ENCODE results near the gene SNX2. TPM values are rescaled to one million over a fixed set of nuclear protein-coding genes. Genes with fewer than 3 reads are reported as not detected.

SNX2 gene
- total and polyA plus RNA-seq, 4 experiments from 2014 or later = 57.3 to 93.2 (median 72.7) TPM

GRCh38 chr5:122780296-122780695 is 5.4 kb downstream of the SNX2 start:
- no peak for DNase-seq
- peaks cover 13 to 15% of the 10 kb centered on the region in 2 donors for H3K36me3 Mint-ChIP-seq
- H3K9me3 Mint-ChIP-seq = peaks cover 0 to 6% (median 0%) of the 10 kb centered on the region in 8 donors
- H3K4me1 Mint-ChIP-seq = peaks cover 39 to 81% (median 58%) of the 10 kb centered on the region in 4 donors
- ChIA-PET POLR2A (ENCODE audit: partially characterized antibody) (no interaction called here), CTCF (ENCODE audit: partially characterized antibody) (no interaction called here)
- peak overlapping the region in 1 of 8 donors; percentile 17 for H3K4me3 Mint-ChIP-seq
- intact Hi-C loops (cut with micrococcal nuclease) = no loop called here
- no peak overlapping the region for H3K4me3 ChIP-seq (ENCODE audit: low read length in 2 of 2)
- H3K4me1 ChIP-seq (ENCODE audit: insufficient read depth, low read length) = peaks cover 50% of the 10 kb centered on the region
- no peaks in the 10 kb centered on the region for H3K27me3 ChIP-seq (ENCODE audit: insufficient read depth, low read length)
- no peak overlapping the region for H3K27ac ChIP-seq (ENCODE audit: low read depth, low read length)
- no peaks in the 10 kb centered on the region for H3K9me3 ChIP-seq (ENCODE audit: control insufficient read depth in 1 of 2, low read length in 2 of 2)
- H3K27ac Mint-ChIP-seq = no peak overlapping the region
- H3K36me3 ChIP-seq (ENCODE audit: insufficient read depth, low read length) = no peaks in the 10 kb centered on the region
- no peaks in the 10 kb centered on the region for H3K27me3 Mint-ChIP-seq

- Mint-ChIP-seq H3K4me3 (no peak overlapping the region), H3K4me1 (peaks cover 32 to 70% (median 54%) of the 10 kb centered on the region in 4 donors), H3K27ac (no peak overlapping the region), H3K36me3 (peaks cover 9 to 25% of the 10 kb centered on the region in 2 donors), H3K9me3 (peaks cover 0 to 11% (median 4%) of the 10 kb centered on the region in 8 donors), H3K27me3 (no peaks in the 10 kb centered on the region)
- Histone ChIP-seq H3K4me1 (ENCODE audit: insufficient read depth, low read length) (peaks cover 40% of the 10 kb centered on the region), H3K27me3 (ENCODE audit: insufficient read depth, low read length) (no peaks in the 10 kb centered on the region), H3K27ac (ENCODE audit: low read depth, low read length) (no peak overlapping the region), H3K36me3 (ENCODE audit: insufficient read depth, low read length) (no peaks in the 10 kb centered on the region), H3K9me3 (ENCODE audit: control insufficient read depth in 1 of 2, low read length in 2 of 2) (no peaks in the 10 kb centered on the region), H3K4me3 (ENCODE audit: low read length in 2 of 2) (no peak overlapping the region)
- intact Hi-C loops (cut with micrococcal nuclease) = no loop called here
- ChIA-PET CTCF (ENCODE audit: partially characterized antibody) (no interaction called here), POLR2A (ENCODE audit: partially characterized antibody) (no interaction called here)
- no peak for DNase-seq
These were observed 6.6 kb downstream of the SNX2 start for GRCh38 chr5:122781465-122781864.

- Mint-ChIP-seq H3K4me3 (peak overlapping the region in 1 of 8 donors; percentile 44), H3K27me3 (no peaks in the 10 kb centered on the region), H3K27ac (no peak overlapping the region), H3K36me3 (peaks cover 33 to 42% of the 10 kb centered on the region in 2 donors), H3K9me3 (peaks cover 0 to 13% (median 9%) of the 10 kb centered on the region in 8 donors), H3K4me1 (peaks cover 22 to 54% (median 42%) of the 10 kb centered on the region in 4 donors)
- DNase-seq = no peak
- ChIA-PET POLR2A (ENCODE audit: partially characterized antibody) (interaction anchor here (1.5 kb wide), 1 partner anchor 9 kb away, joined by 4 read pairs; no protein-coding TSS in a partner anchor), CTCF (ENCODE audit: partially characterized antibody) (interaction anchor here (1.8 kb wide), 1 partner anchor 11 kb away, joined by 5 read pairs; the partner anchor contains the start of gene SNX2)
- Histone ChIP-seq H3K27ac (ENCODE audit: low read depth, low read length) (no peak overlapping the region), H3K36me3 (ENCODE audit: insufficient read depth, low read length) (no peaks in the 10 kb centered on the region), H3K9me3 (ENCODE audit: control insufficient read depth in 1 of 2, low read length in 2 of 2) (no peaks in the 10 kb centered on the region), H3K4me3 (ENCODE audit: low read length in 2 of 2) (no peak overlapping the region), H3K27me3 (ENCODE audit: insufficient read depth, low read length) (no peaks in the 10 kb centered on the region), H3K4me1 (ENCODE audit: insufficient read depth, low read length) (peaks cover 11% of the 10 kb centered on the region)
- intact Hi-C loops (cut with micrococcal nuclease) = no loop called here
These were observed 10.4 kb downstream of the SNX2 start for GRCh38 chr5:122785294-122785693.

- intact Hi-C loops (cut with micrococcal nuclease) = no loop called here
- H3K4me3 ChIP-seq (ENCODE audit: low read length in 2 of 2) = no peak overlapping the region
- no peaks in the 10 kb centered on the region for H3K36me3 ChIP-seq (ENCODE audit: insufficient read depth, low read length)
- H3K9me3 Mint-ChIP-seq = peaks cover 0 to 13% (median 9%) of the 10 kb centered on the region in 8 donors
- H3K27ac Mint-ChIP-seq = no peak overlapping the region
- POLR2A ChIA-PET (ENCODE audit: partially characterized antibody) = no interaction called here
- peaks cover 7% of the 10 kb centered on the region for H3K4me1 ChIP-seq (ENCODE audit: insufficient read depth, low read length)
- peak overlapping the region in 3 of 8 donors; percentile 2 to 9 (median 2) for H3K4me3 Mint-ChIP-seq
- H3K27ac ChIP-seq (ENCODE audit: low read depth, low read length) = no peak overlapping the region
- no peaks in the 10 kb centered on the region for H3K27me3 Mint-ChIP-seq
- peaks cover 25 to 46% (median 40%) of the 10 kb centered on the region in 4 donors for H3K4me1 Mint-ChIP-seq
- CTCF ChIA-PET (ENCODE audit: partially characterized antibody) = no interaction called here
- DNase-seq = no peak
- H3K36me3 Mint-ChIP-seq = peaks cover 43 to 52% of the 10 kb centered on the region in 2 donors
- no peaks in the 10 kb centered on the region for H3K9me3 ChIP-seq (ENCODE audit: control insufficient read depth in 1 of 2, low read length in 2 of 2)
- H3K27me3 ChIP-seq (ENCODE audit: insufficient read depth, low read length) = no peaks in the 10 kb centered on the region
These were observed 13.5 kb downstream of the SNX2 start for GRCh38 chr5:122788371-122788770.

DNA sequence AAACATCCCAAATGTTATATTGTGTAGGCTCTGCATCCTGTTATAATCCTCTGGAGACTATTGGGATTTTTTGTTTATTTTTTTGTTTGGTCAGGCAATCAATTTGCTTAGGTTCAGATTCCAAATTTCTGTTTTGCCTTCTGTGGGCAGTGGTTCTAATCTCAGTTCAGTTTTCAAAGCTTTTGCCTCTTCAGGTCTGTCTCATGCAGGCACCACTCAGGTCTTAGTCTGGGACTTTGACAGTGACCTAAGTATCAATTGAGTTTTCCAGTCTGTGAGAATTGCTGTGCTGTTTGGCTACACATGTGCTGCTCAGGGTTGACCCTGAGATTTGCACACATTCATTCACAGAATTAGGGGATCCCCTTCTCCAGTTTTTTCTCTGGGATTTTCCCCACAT is 14.1 kb downstream of the SNX2 start:
- Histone ChIP-seq H3K9me3 (ENCODE audit: control insufficient read depth in 1 of 2, low read length in 2 of 2) (no peaks in the 10 kb centered on the region), H3K4me1 (ENCODE audit: insufficient read depth, low read length) (peaks cover under 1% of the 10 kb centered on the region), H3K27me3 (ENCODE audit: insufficient read depth, low read length) (no peaks in the 10 kb centered on the region), H3K4me3 (ENCODE audit: low read length in 2 of 2) (no peak overlapping the region), H3K36me3 (ENCODE audit: insufficient read depth, low read length) (no peaks in the 10 kb centered on the region), H3K27ac (ENCODE audit: low read depth, low read length) (no peak overlapping the region)
- H3K27ac Mint-ChIP-seq = no peak overlapping the region
- H3K27me3 Mint-ChIP-seq = no peaks in the 10 kb centered on the region
- peaks cover 40 to 52% of the 10 kb centered on the region in 2 donors for H3K36me3 Mint-ChIP-seq
- DNase-seq = no peak
- CTCF ChIA-PET (ENCODE audit: partially characterized antibody) = no interaction called here
- H3K9me3 Mint-ChIP-seq = peaks cover 0 to 13% (median 9%) of the 10 kb centered on the region in 8 donors
- peak overlapping the region in 1 of 8 donors; percentile 15 for H3K4me3 Mint-ChIP-seq
- intact Hi-C loops (cut with micrococcal nuclease) = no loop called here
- POLR2A ChIA-PET (ENCODE audit: partially characterized antibody) = no interaction called here
- peaks cover 21 to 41% (median 34%) of the 10 kb centered on the region in 4 donors for H3K4me1 Mint-ChIP-seq

GRCh38 chr5:122789461-122790171 is 14.7 kb downstream of the SNX2 start:
- H3K27me3 Mint-ChIP-seq = no peaks in the 10 kb centered on the region
- POLR2A ChIA-PET (ENCODE audit: partially characterized antibody) = no interaction called here
- peaks cover 42 to 56% of the 10 kb centered on the region in 2 donors for H3K36me3 Mint-ChIP-seq
- no peaks in the 10 kb centered on the region for H3K27me3 ChIP-seq (ENCODE audit: insufficient read depth, low read length)
- no peak overlapping the region for H3K4me3 ChIP-seq (ENCODE audit: low read length in 2 of 2)
- no peaks in the 10 kb centered on the region for H3K36me3 ChIP-seq (ENCODE audit: insufficient read depth, low read length)
- H3K4me1 ChIP-seq (ENCODE audit: insufficient read depth, low read length) = no peaks in the 10 kb centered on the region
- peaks cover 0 to 13% (median 9%) of the 10 kb centered on the region in 8 donors for H3K9me3 Mint-ChIP-seq
- intact Hi-C loops (cut with micrococcal nuclease) = no loop called here
- peak overlapping the region in 1 of 8 donors; percentile 13 for H3K4me3 Mint-ChIP-seq
- no peak for DNase-seq
- no peaks in the 10 kb centered on the region for H3K9me3 ChIP-seq (ENCODE audit: control insufficient read depth in 1 of 2, low read length in 2 of 2)
- H3K4me1 Mint-ChIP-seq = peaks cover 17 to 34% (median 29%) of the 10 kb centered on the region in 4 donors
- no peak overlapping the region for H3K27ac ChIP-seq (ENCODE audit: low read depth, low read length)
- CTCF ChIA-PET (ENCODE audit: partially characterized antibody) = no interaction called here
- no peak overlapping the region for H3K27ac Mint-ChIP-seq

GRCh38 chr5:122790354-122791103 is 15.6 kb downstream of the SNX2 start:
- intact Hi-C loops (cut with micrococcal nuclease) = no loop called here
- Mint-ChIP-seq H3K27me3 (no peaks in the 10 kb centered on the region), H3K4me3 (peak overlapping the region in 2 of 8 donors; percentile 7 to 63), H3K27ac (no peak overlapping the region), H3K4me1 (peaks cover 16 to 29% (median 25%) of the 10 kb centered on the region in 4 donors), H3K36me3 (peaks cover 47 to 54% of the 10 kb centered on the region in 2 donors), H3K9me3 (peaks cover 0 to 11% (median 8%) of the 10 kb centered on the region in 8 donors)
- Histone ChIP-seq H3K27me3 (ENCODE audit: insufficient read depth, low read length) (no peaks in the 10 kb centered on the region), H3K9me3 (ENCODE audit: control insufficient read depth in 1 of 2, low read length in 2 of 2) (no peaks in the 10 kb centered on the region), H3K4me3 (ENCODE audit: low read length in 2 of 2) (no peak overlapping the region), H3K36me3 (ENCODE audit: insufficient read depth, low read length) (peaks cover 7% of the 10 kb centered on the region), H3K27ac (ENCODE audit: low read depth, low read length) (no peak overlapping the region), H3K4me1 (ENCODE audit: insufficient read depth, low read length) (no peaks in the 10 kb centered on the region)
- DNase-seq = no peak
- POLR2A ChIA-PET (ENCODE audit: partially characterized antibody) = interaction anchor here (1.0 kb wide), 1 partner anchor 633 kb away, joined by 3 read pairs; the partner anchor contains the start of gene CEP120
- CTCF ChIA-PET (ENCODE audit: partially characterized antibody) = no interaction called here

All from CD4-positive, alpha-beta memory T cell (primary cell).